NCI-H774 (cell line): ENCODE measurements around the gene KRTAP12-2.
"Not testable (repeated sequence)": the region's sequence is repeated elsewhere in the genome, so short reads cannot be mapped to it uniquely, and the experiment has no call there.

ENCODE experiments used
- DNase-seq: peaks from one replicate; lab custom pipeline; 2025; lab: John Stamatoyannopoulos, UW

Gene KRTAP12-2

GRCh38 chr21:44650265-44650972, 16.3 kb downstream of the KRTAP12-2 start:
- no peak for DNase-seq

- DNase-seq, result no peak
Measured at GRCh38 chr21:44649521-44650100, 17.1 kb downstream of the KRTAP12-2 start.

GRCh38 chr21:44648557-44649311, 18.0 kb downstream of the KRTAP12-2 start:
- DNase-seq, result no peak

- no peak for DNase-seq
Measured at GRCh38 chr21:44647222-44647552, 19.5 kb downstream of the KRTAP12-2 start.

GRCh38 chr21:44646366-44647221, 20.1 kb downstream of the KRTAP12-2 start, which contains the start of gene KRTAP10-11:
Gene KRTAP10-11 (plus strand): TSS chr21:44646414. CDS start chr21:44646459, 45 bp downstream.
- not testable (repeated sequence) for DNase-seq

GRCh38 chr21:44644878-44645277, 21.8 kb downstream of the KRTAP12-2 start:
- no peak for DNase-seq

GRCh38 chr21:44643741-44644310, 22.9 kb downstream of the KRTAP12-2 start:
- no peak for DNase-seq

GRCh38 chr21:44640761-44641160, 26.0 kb downstream of the KRTAP12-2 start:
- no peak for DNase-seq

- no peak for DNase-seq
Measured at GRCh38 chr21:44639331-44639655, 27.4 kb downstream of the KRTAP12-2 start.

- DNase-seq, result not testable (repeated sequence)
Measured at GRCh38 chr21:44638506-44639330, 28.0 kb downstream of the KRTAP12-2 start.

- not testable (repeated sequence) for DNase-seq
Measured at GRCh38 chr21:44637851-44638348, 28.8 kb downstream of the KRTAP12-2 start.

- DNase-seq, result no peak
Measured at GRCh38 chr21:44637018-44637850, 29.5 kb downstream of the KRTAP12-2 start, which contains the start of gene KRTAP10-10. Gene KRTAP10-10 (plus strand): TSS chr21:44637356. CDS start chr21:44637418, 62 bp downstream.

- DNase-seq, result no peak
Measured at GRCh38 chr21:44636209-44637017, 30.3 kb downstream of the KRTAP12-2 start.

- no peak for DNase-seq
Measured at GRCh38 chr21:44632067-44632466, 34.7 kb downstream of the KRTAP12-2 start.

GRCh38 chr21:44630440-44630839, 36.3 kb downstream of the KRTAP12-2 start:
- DNase-seq, result no peak

- no peak for DNase-seq
Measured at GRCh38 chr21:44628707-44629391, 37.9 kb downstream of the KRTAP12-2 start.

GRCh38 chr21:44627831-44628233, 38.9 kb downstream of the KRTAP12-2 start:
- not testable (repeated sequence) for DNase-seq

GRCh38 chr21:44627181-44627822, 39.4 kb downstream of the KRTAP12-2 start:
- not testable (repeated sequence) for DNase-seq
